Endothelial cell of umbilical vein (primary cell): ENCODE data around the gene RILPL1.
"Not testable (repeated sequence)": the region's sequence is repeated elsewhere in the genome, so short reads cannot be mapped to it uniquely, and the experiment has no call there.

ENCODE experiments used
- CTCF ChIP-seq, 2 donors: IDR thresholded peaks; 1 replicate in 1 of 2; 2 replicates in 1 of 2; pipeline ENCODE4 v1.5.1; 2011; ENCODE audit warnings: low read length in 2 of 2, mild to moderate bottlenecking in 2 of 2, moderate library complexity in 2 of 2, control low read depth in 1 of 2, inconsistent platforms in 1 of 2, low read depth in 1 of 2; ENCODE audit not compliant: insufficient read depth in 1 of 2; ENCODE audit errors: extremely low read depth in 1 of 2
- POLR2A ChIP-seq: IDR thresholded peaks from 2 replicates; pipeline ENCODE4 v1.6.1; 2012; ENCODE audit warnings: low read depth, mild to moderate bottlenecking, control low read depth, low read length
- POLR2AphosphoS5 ChIP-seq: IDR thresholded peaks from 2 replicates; pipeline ENCODE4 v1.6.1; 2012; ENCODE audit warnings: low read depth, mild to moderate bottlenecking, control low read depth, low read length, moderate library complexity; ENCODE audit not compliant: insufficient read depth

- TF ChIP-seq CTCF (IDR thresholded peaks at IDR 0.05; ENCODE audit: extremely low read depth in 1 of 2, insufficient read depth in 1 of 2, low read depth in 1 of 2, low read length in 2 of 2); POLR2A; POLR2AphosphoS5: not testable (repeated sequence)
Measured at GRCh38 chr12:123431951-123432817, 101.3 kb downstream of the RILPL1 start.
